Measurements from ENCODE around the gene CEP112. TPM values are rescaled to one million over a fixed set of nuclear protein-coding genes. Genes with fewer than 3 reads are reported as not detected.
A peak's percentile ranks its signal among the peaks of the same experiment; 100 is the strongest.

CEP112 gene
- total RNA-seq, 1 experiment from 2014 or later, result 2.0 TPM

DNA sequence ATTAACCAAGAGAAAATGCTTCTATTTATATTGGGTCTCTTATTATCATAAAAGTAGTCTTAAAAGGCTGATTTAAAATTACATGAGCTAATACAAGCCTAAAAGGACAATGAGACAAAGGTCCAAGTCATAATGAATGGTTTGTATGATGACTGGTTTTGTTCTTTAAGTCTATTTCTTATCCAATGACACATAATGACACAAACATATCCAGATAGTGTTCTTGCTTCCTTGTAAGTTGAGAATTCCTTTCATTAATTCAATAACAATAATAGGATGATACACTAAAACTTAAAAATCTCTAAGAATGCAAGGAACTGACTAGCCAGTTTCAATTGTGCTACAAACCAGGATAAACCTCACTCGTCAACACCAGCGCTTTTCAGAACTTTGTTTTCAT lies 244.1 kb downstream of the CEP112 start:
- DNase-seq, result no peak
- Histone ChIP-seq H3K4me3 (ENCODE audit: insufficient read depth, low read depth, low read length) (no peak overlapping the region), H3K27me3 (ENCODE audit: control insufficient read depth, insufficient read depth, low read length) (no peaks in the 10 kb centered on the region), H3K36me3 (replicated peaks; ENCODE audit: control insufficient read depth, insufficient read depth, low read length) (no peaks in the 10 kb centered on the region)

GRCh38 chr17:65942592-65942991 lies 249.3 kb downstream of the CEP112 start:
- H3K27me3 ChIP-seq (ENCODE audit: control insufficient read depth, insufficient read depth, low read length), result no peaks in the 10 kb centered on the region
- no peak overlapping the region for H3K4me3 ChIP-seq (ENCODE audit: insufficient read depth, low read depth, low read length)
- no peaks in the 10 kb centered on the region for H3K36me3 ChIP-seq (replicated peaks; ENCODE audit: control insufficient read depth, insufficient read depth, low read length)
- DNase-seq, result no peak

- no peaks in the 10 kb centered on the region for H3K27me3 ChIP-seq (ENCODE audit: control insufficient read depth, insufficient read depth, low read length)
- no peak overlapping the region for H3K4me3 ChIP-seq (ENCODE audit: insufficient read depth, low read depth, low read length)
- no peak for DNase-seq
- H3K36me3 ChIP-seq (replicated peaks; ENCODE audit: control insufficient read depth, insufficient read depth, low read length), result no peaks in the 10 kb centered on the region
These were observed 250.5 kb downstream of the CEP112 start for GRCh38 chr17:65941356-65941899.

DNA sequence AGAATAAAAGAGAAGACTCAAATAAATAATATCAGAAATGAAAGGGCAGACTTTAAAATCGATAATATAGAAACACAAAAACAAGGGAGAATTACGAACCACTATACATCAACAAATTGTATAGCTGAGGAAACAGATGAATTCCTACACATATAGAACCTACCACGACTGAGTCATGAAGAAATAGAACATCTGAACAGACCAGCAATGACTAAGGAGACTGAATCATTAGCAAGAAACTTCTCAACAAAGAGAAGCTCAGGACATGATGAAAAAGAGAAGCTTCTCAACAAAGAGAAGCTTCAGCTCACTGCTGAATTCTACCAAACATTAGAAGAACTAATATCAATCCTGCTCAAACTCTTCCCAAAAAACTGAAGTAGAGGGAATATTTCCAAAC lies 255.9 kb downstream of the CEP112 start:
- no peak for DNase-seq
- no peak overlapping the region for H3K4me3 ChIP-seq (ENCODE audit: insufficient read depth, low read depth, low read length)
- H3K27me3 ChIP-seq (ENCODE audit: control insufficient read depth, insufficient read depth, low read length), result no peaks in the 10 kb centered on the region
- H3K36me3 ChIP-seq (replicated peaks; ENCODE audit: control insufficient read depth, insufficient read depth, low read length), result no peaks in the 10 kb centered on the region

DNA sequence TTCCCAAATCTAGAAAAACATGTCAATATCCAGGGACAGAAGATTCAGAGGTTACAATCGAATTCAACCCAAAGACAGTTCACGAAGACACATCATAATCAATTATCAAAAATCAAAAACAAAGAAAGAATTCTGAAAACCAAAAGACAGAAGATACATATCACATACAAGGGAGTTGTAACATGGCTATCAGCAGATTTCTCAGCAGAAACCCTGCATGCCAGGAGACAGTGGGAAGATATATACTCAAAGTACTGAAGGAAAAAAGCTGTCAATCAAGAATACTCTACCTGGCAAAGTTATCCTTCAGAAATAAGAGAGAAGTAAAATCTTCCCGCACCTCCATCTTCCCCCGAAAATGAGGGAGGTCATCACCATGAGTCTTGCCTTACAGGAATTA lies 258.6 kb downstream of the CEP112 start:
- H3K4me3 ChIP-seq (ENCODE audit: insufficient read depth, low read depth, low read length), result no peak overlapping the region
- H3K36me3 ChIP-seq (replicated peaks; ENCODE audit: control insufficient read depth, insufficient read depth, low read length), result no peaks in the 10 kb centered on the region
- H3K27me3 ChIP-seq (ENCODE audit: control insufficient read depth, insufficient read depth, low read length), result no peaks in the 10 kb centered on the region
- DNase-seq, result no peak

DNA sequence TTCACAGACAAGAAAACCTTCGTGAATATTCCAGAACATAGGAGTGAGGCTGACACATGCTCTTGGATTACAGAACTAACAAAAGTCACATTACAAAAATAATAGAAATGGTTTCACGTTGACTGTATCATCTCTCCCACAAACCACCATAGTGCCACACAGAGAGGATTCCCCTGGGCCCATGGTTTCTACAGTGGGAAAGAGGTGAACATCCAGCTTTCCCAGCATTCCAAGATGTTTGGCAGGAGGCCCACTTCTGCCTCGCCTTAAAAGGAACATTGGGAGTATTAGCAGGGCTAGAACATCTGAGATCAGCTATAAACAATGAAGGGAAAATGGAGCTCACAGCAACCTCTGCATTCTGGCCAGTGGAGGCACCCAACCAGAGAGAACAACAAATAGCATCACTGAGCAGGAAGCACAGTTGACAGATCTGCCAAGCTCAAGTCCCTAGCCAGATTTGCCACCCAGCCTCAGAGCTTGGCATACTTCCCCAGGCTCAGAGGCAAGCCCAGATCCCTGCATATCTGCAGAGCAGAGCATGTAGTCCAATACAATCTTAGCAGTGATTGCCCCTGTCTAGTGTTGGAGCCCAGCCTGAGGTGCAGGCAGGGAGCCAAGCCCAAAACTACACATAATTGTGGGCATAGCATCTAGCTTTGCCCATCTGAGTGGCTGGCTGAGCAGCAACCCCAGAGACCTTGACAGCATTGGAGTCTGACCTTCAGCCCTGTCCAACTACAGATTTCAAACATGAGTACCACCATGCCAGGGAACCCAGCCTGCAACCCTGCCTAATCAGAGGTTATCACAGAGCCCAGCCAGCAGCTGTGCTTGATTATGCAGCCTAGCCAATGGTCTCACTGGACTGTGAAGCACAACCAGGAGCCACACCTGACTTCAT lies 260.4 kb downstream of the CEP112 start:
- DNase-seq, result no peak
- Histone ChIP-seq H3K36me3 (replicated peaks; ENCODE audit: control insufficient read depth, insufficient read depth, low read length) (no peaks in the 10 kb centered on the region), H3K27me3 (ENCODE audit: control insufficient read depth, insufficient read depth, low read length) (no peaks in the 10 kb centered on the region), H3K4me3 (ENCODE audit: insufficient read depth, low read depth, low read length) (no peak overlapping the region)

DNA sequence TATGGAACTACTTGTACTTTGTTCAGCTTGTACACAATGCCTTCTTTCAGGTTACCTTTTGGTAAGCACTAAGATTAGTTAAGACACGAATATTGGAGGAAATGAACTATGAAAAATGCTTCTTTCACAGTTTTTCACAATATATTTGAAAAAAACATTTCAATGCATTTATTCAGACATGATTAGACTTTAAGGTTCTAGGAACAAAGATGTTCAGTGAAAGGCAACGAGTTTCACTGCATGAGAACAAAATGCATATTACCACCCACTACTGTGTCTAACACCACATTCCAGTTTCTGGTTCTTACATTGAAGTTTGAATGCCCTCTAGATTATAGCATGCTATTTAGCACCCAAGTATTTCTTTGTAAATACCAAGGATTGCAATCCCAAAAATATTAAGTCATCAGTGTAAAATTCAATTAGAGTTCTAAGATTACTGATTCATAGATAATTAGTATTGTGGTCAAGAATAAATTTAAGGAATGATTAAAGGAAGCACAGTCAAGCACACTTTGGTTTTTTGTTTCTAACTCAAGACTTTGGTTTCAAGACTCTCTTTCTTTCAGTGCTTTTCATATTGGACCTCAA lies 261.7 kb downstream of the CEP112 start:
- Histone ChIP-seq H3K36me3 (replicated peaks; ENCODE audit: control insufficient read depth, insufficient read depth, low read length) (no peaks in the 10 kb centered on the region), H3K27me3 (ENCODE audit: control insufficient read depth, insufficient read depth, low read length) (no peaks in the 10 kb centered on the region), H3K4me3 (ENCODE audit: insufficient read depth, low read depth, low read length) (no peak overlapping the region)
- DNase-seq, result no peak

DNA sequence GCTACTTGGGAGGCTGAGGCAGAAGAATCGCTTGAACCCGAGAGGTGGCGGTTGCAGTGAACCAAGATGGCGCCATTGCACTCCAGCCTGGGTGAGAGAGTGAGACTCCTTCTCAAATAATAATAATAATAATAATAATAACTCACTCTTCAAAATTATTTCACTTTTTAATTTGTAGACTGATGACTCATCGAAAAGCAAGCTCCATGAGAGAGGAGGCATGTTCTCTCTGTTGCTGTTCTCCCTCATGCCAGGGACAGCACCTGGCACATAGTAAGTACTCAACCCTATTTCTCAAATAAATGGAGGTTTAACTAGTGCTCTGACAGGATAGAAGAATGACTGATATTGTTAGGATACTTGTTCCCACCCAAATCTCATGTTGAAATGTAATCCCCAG lies 265.3 kb downstream of the CEP112 start:
- H3K36me3 ChIP-seq (replicated peaks; ENCODE audit: control insufficient read depth, insufficient read depth, low read length), result no peaks in the 10 kb centered on the region
- H3K4me3 ChIP-seq (ENCODE audit: insufficient read depth, low read depth, low read length), result no peak overlapping the region
- no peak for DNase-seq
- H3K27me3 ChIP-seq (ENCODE audit: control insufficient read depth, insufficient read depth, low read length), result no peaks in the 10 kb centered on the region

GRCh38 chr17:65925606-65926307 lies 266.2 kb downstream of the CEP112 start:
- no peak for DNase-seq
- H3K36me3 ChIP-seq (replicated peaks; ENCODE audit: control insufficient read depth, insufficient read depth, low read length), result no peaks in the 10 kb centered on the region
- no peaks in the 10 kb centered on the region for H3K27me3 ChIP-seq (ENCODE audit: control insufficient read depth, insufficient read depth, low read length)
- H3K4me3 ChIP-seq (ENCODE audit: insufficient read depth, low read depth, low read length), result no peak overlapping the region

GRCh38 chr17:65920996-65921395 lies 270.9 kb downstream of the CEP112 start:
- DNase-seq, result no peak

DNA sequence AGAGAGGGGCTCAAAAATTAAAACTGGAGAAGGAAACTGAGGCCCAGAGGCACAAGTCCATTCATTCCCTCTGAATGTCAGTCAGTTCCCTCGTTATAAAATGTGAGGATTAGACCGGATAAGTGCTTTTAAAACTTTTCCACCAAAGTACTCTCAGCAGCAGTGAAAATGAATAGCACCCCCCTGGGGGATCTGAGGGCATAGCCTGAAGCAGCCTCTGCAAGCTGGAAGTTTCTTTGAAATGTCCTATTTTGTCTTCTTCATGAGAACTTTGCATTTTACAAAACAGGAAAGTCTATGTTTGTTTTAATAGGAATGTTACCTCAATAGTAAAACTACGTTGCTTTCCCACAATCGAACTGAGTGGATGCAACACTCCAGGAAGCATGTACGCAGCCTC lies 273.0 kb downstream of the CEP112 start:
- Histone ChIP-seq H3K4me3 (ENCODE audit: insufficient read depth, low read depth, low read length) (no peak overlapping the region), H3K36me3 (replicated peaks; ENCODE audit: control insufficient read depth, insufficient read depth, low read length) (no peaks in the 10 kb centered on the region), H3K27me3 (ENCODE audit: control insufficient read depth, insufficient read depth, low read length) (no peaks in the 10 kb centered on the region)
- peak; percentile 13 for DNase-seq

More at GRCh38 chr17:65920996-65921395, 270.9 kb downstream of the CEP112 start:
- no peak overlapping the region for H3K4me3 ChIP-seq (ENCODE audit: insufficient read depth, low read depth, low read length)
- no peaks in the 10 kb centered on the region for H3K27me3 ChIP-seq (ENCODE audit: control insufficient read depth, insufficient read depth, low read length)
- H3K36me3 ChIP-seq (replicated peaks; ENCODE audit: control insufficient read depth, insufficient read depth, low read length), result no peaks in the 10 kb centered on the region

GRCh38 chr17:65918500-65918899 lies 273.4 kb downstream of the CEP112 start:
- Histone ChIP-seq H3K27me3 (ENCODE audit: control insufficient read depth, insufficient read depth, low read length) (no peaks in the 10 kb centered on the region), H3K4me3 (ENCODE audit: insufficient read depth, low read depth, low read length) (no peak overlapping the region), H3K36me3 (replicated peaks; ENCODE audit: control insufficient read depth, insufficient read depth, low read length) (no peaks in the 10 kb centered on the region)
- no peak for DNase-seq

DNA sequence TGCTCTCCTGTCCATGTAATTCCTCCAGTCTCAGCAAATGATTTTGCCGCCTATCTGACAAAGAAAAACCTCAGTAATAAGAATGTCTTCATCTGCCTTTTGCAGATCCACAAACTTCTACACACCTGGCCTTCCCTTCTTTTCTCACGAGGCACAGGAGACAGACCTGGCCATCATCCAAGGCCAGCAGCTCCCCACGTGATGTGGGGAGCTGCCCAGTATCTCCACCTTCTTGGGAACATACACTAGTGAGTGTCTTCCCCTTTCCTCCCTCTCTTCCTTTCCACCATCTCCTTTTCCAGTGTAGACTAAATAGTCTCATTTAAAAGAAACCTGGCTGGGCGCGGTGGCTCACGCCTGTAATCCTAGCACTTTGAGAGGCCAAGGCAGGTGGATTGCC lies 274.4 kb downstream of the CEP112 start:
- no peaks in the 10 kb centered on the region for H3K27me3 ChIP-seq (ENCODE audit: control insufficient read depth, insufficient read depth, low read length)
- no peak overlapping the region for H3K4me3 ChIP-seq (ENCODE audit: insufficient read depth, low read depth, low read length)
- no peak for DNase-seq
- H3K36me3 ChIP-seq (replicated peaks; ENCODE audit: control insufficient read depth, insufficient read depth, low read length), result no peaks in the 10 kb centered on the region

- H3K4me3 ChIP-seq (ENCODE audit: insufficient read depth, low read depth, low read length), result no peak overlapping the region
- no peak for DNase-seq
- no peaks in the 10 kb centered on the region for H3K36me3 ChIP-seq (replicated peaks; ENCODE audit: control insufficient read depth, insufficient read depth, low read length)
- H3K27me3 ChIP-seq (ENCODE audit: control insufficient read depth, insufficient read depth, low read length), result no peaks in the 10 kb centered on the region
These were observed 275.5 kb downstream of the CEP112 start for GRCh38 chr17:65916425-65916824.

All from H7 (cell line).